IMR-90 (cell line): Measurements from ENCODE around the gene RFPL4A. TPM values are rescaled to one million over a fixed set of nuclear protein-coding genes. Genes with fewer than 3 reads are reported as not detected.

Experiments used
- ATAC-seq: fragments of 200-7000 bp; cut with Tn5 transposase; 2 replicates; pipeline ENCODE4 v1.9.1; 2020; ENCODE audit warnings: low read depth, mild to moderate bottlenecking, moderate library complexity
- BruUV-seq: library from RNA; stranded (reverse); fragments of 400-500 nt; replicated peaks from 2 replicates; lab custom pipeline; 2021; lab: Mats Ljungman, UMichigan
- CTCF ChIA-PET: fragments of 300-600 bp; formaldehyde crosslinking; extraction: SDS; loops from one replicate; lab custom pipeline; 2021; ENCODE audit warnings: antibody characterized with exemption; lab: Yijun Ruan, JAX
- POLR2A ChIA-PET: fragments of 300-600 bp; sonication (Branson Sonifier 250); formaldehyde crosslinking; loops from one replicate; lab custom pipeline; 2022; ENCODE audit warnings: antibody characterized with exemption; ENCODE audit not compliant: unreplicated experiment; lab: Charles Lee
- DNase-seq: peaks from one replicate; pipeline ENCODE4 v3.0.0; 2013
- H2AFZ ChIP-seq: replicated peaks from 2 replicates; pipeline ENCODE3; 2013; ENCODE audit warnings: low read length, mild to moderate bottlenecking; ENCODE audit not compliant: poor library complexity
- H2AK5ac ChIP-seq: 2 replicates; pipeline ENCODE4 v1.6.1; 2013; ENCODE audit warnings: low read depth, low read length, inconsistent platforms
- H2AK9ac ChIP-seq: replicated peaks from 2 replicates; pipeline ENCODE3; 2013; ENCODE audit warnings: mild to moderate bottlenecking, low read depth, low read length, moderate library complexity; ENCODE audit not compliant: poor library complexity
- H2BK120ac ChIP-seq: 2 replicates; pipeline ENCODE4 v1.6.1; 2013; ENCODE audit warnings: low read depth, low read length, inconsistent platforms
- H2BK15ac ChIP-seq: 3 replicates; pipeline ENCODE4 v1.6.1; 2013; ENCODE audit warnings: low read depth, low read length, inconsistent platforms
- H2BK20ac ChIP-seq: 2 replicates; pipeline ENCODE4 v1.6.1; 2013; ENCODE audit warnings: low read depth, mild to moderate bottlenecking, inconsistent platforms, low read length, moderate library complexity
- H2BK5ac ChIP-seq: 2 replicates; pipeline ENCODE4 v1.6.1; 2013; ENCODE audit warnings: mild to moderate bottlenecking, low read depth, low read length, inconsistent platforms; ENCODE audit not compliant: poor library complexity, severe bottlenecking
- H3K14ac ChIP-seq: replicated peaks from 2 replicates; pipeline ENCODE4 v1.6.1; 2013; ENCODE audit warnings: low read depth, low read length, inconsistent platforms
- H3K18ac ChIP-seq: 2 replicates; pipeline ENCODE4 v1.6.1; 2013; ENCODE audit warnings: low read depth, low read length, control low read depth
- H3K23ac ChIP-seq: 2 replicates; pipeline ENCODE4 v1.6.1; 2013; ENCODE audit warnings: low read depth, low read length, inconsistent platforms
- H3K27ac ChIP-seq: 2 replicates; pipeline ENCODE4 v1.5.1; 2013; ENCODE audit warnings: mild to moderate bottlenecking, control low read depth, low read length; ENCODE audit not compliant: insufficient read depth
- H3K27me3 ChIP-seq: 2 replicates; pipeline ENCODE4 v1.6.1; 2013; ENCODE audit warnings: low read length; ENCODE audit not compliant: control insufficient read depth, insufficient read depth
- H3K36me3 ChIP-seq: 2 replicates; pipeline ENCODE4 v1.6.1; 2013; ENCODE audit warnings: low read length, mixed read lengths; ENCODE audit not compliant: control insufficient read depth, insufficient read depth
- H3K4ac ChIP-seq: 2 replicates; pipeline ENCODE4 v1.6.1; 2013; ENCODE audit warnings: low read depth, low read length, inconsistent platforms
- H3K4me1 ChIP-seq: 2 replicates; pipeline ENCODE4 v1.6.1; 2013; ENCODE audit warnings: low read length, mixed read lengths; ENCODE audit not compliant: control insufficient read depth, insufficient read depth
- H3K4me2 ChIP-seq: 2 replicates; pipeline ENCODE4 v1.6.1; 2013; ENCODE audit warnings: low read depth, mild to moderate bottlenecking, control low read depth, low read length, moderate library complexity
- H3K4me3 ChIP-seq: 2 replicates; pipeline ENCODE4 v1.5.1; 2013; ENCODE audit warnings: low read depth, mild to moderate bottlenecking, control low read depth, low read length, moderate library complexity; ENCODE audit not compliant: insufficient read depth
- H3K56ac ChIP-seq: 2 replicates; pipeline ENCODE4 v1.6.1; 2013; ENCODE audit warnings: low read length, inconsistent platforms; ENCODE audit not compliant: insufficient read depth; ENCODE audit errors: extremely low read depth
- H3K79me1 ChIP-seq, 2 experiments: 2 replicates each; pipeline ENCODE4 v1.6.1; 2013; ENCODE audit warnings: low read length in 2 of 2, inconsistent platforms in 1 of 2, low read depth in 1 of 2
- H3K9ac ChIP-seq: 2 replicates; pipeline ENCODE4 v1.6.1; 2013; ENCODE audit warnings: low read depth, low read length, control low read depth
- H3K9me1 ChIP-seq: 2 replicates; pipeline ENCODE4 v1.6.1; 2013; ENCODE audit warnings: low read length, inconsistent platforms; ENCODE audit not compliant: insufficient read depth
- H3K9me3 ChIP-seq: 2 replicates; pipeline ENCODE4 v1.6.1; 2013; ENCODE audit warnings: low read length; ENCODE audit not compliant: control insufficient read depth, insufficient read depth
- H4K20me1 ChIP-seq: 2 replicates; pipeline ENCODE4 v1.6.1; 2013; ENCODE audit warnings: low read length, inconsistent platforms; ENCODE audit not compliant: insufficient read depth
- H4K5ac ChIP-seq: 2 replicates; pipeline ENCODE4 v1.6.1; 2013; ENCODE audit warnings: mild to moderate bottlenecking, low read depth, low read length, control low read depth
- H4K8ac ChIP-seq, 2 experiments: 2 replicates each; pipeline ENCODE4 v1.6.1; 2013; ENCODE audit warnings: low read depth in 2 of 2, low read length in 2 of 2, control low read depth in 1 of 2, inconsistent platforms in 1 of 2
- H4K91ac ChIP-seq: 2 replicates; pipeline ENCODE4 v1.6.1; 2013; ENCODE audit warnings: low read depth, low read length, inconsistent platforms; ENCODE audit not compliant: insufficient read depth
- CHD1 ChIP-seq: IDR thresholded peaks from 2 replicates; pipeline ENCODE4 v1.6.1; 2012; ENCODE audit warnings: low read depth, low read length, improper control_type of control experiment
- MXI1 ChIP-seq: IDR thresholded peaks from 2 replicates; pipeline ENCODE4 v1.6.1; 2012; ENCODE audit warnings: low read depth, mild to moderate bottlenecking, low read length, moderate library complexity, borderline replicate concordance
- POLR2A ChIP-seq: IDR thresholded peaks from 2 replicates; pipeline ENCODE4 v1.6.1; 2012; ENCODE audit warnings: mild to moderate bottlenecking, low read depth, low read length
- WGBS, 2 experiments: methylation state at CpG; one replicate each; pipeline versions ENCODE4 v1.1.5 to v1.1.7; 2013; ENCODE audit warnings: missing lambda C conversion rate in 2 of 2; ENCODE audit not compliant: insufficient read length in 1 of 2; ENCODE audit errors: extremely low coverage in 2 of 2; 5-methylcytosine and 5-hydroxymethylcytosine counted together
- dilution Hi-C: fragments of 300-500 bp; cut with HindIII; formaldehyde crosslinking; loops from one replicate; pipeline ENCODE4 v1.14.3; 2018; ENCODE audit warnings: low sequenced_read_pairs; ENCODE audit not compliant: unreplicated experiment
- in situ Hi-C: fragments of 300-500 bp; cut with MboI; formaldehyde crosslinking; loops from 3 replicates; pipeline ENCODE4 v1.14.3; 2019; ENCODE audit warnings: low sequenced_read_pairs, inconsistent platforms, mixed read lengths
- intact Hi-C: fragments of 100-400 bp; cut with micrococcal nuclease; formaldehyde crosslinking; loops from 2 replicates; pipeline ENCODE4 v1.10.0; 2022
- polyA plus RNA-seq, 3 experiments: library from polyadenylated mRNA; depleted of rRNA; stranded (reverse); fragments of >200 nt; gene quantifications; 2 replicates each; pipeline ENCODE4 v1.2.3, GENCODE V29; 2012; ENCODE audit warnings: low replicate concordance in 1 of 3
- total RNA-seq: library from RNA; depleted of rRNA; stranded (reverse); fragments of >200 nt; gene quantifications from 2 replicates; pipeline ENCODE4 v1.2.3, GENCODE V29; 2012

The RFPL4A gene
- total and polyA plus RNA-seq, 2 of the 4 experiments (the other 2 are of a cell fraction) = 0.07 TPM; not detected in 1

- CTCF ChIA-PET = no interaction called here
These were observed 36.1 kb downstream of the RFPL4A start for GRCh38 chr19:55795021-55795420.

More at GRCh38 chr19:55795021-55795420, 36.1 kb downstream of the RFPL4A start:
- WGBS, 2 experiments = 63% methylated on average over 2 of the region's 11 CpGs; no CpG with 5 or more reads in 1 of the 2 experiments
- no peak overlapping the region for H3K27ac ChIP-seq
- peaks cover 17% of the 10 kb centered on the region for H3K9me3 ChIP-seq
- no peaks in the 10 kb centered on the region for H3K36me3 ChIP-seq
- no peaks in the 10 kb centered on the region for H3K27me3 ChIP-seq
- dilution Hi-C loops = no loop called here
- H3K4me1 ChIP-seq = no peaks in the 10 kb centered on the region
- H2BK120ac ChIP-seq = no peak overlapping the region
- H2AK9ac ChIP-seq = no peak overlapping the region
- no peak overlapping the region for H2AK5ac ChIP-seq
- no peak overlapping the region for H3K9ac ChIP-seq
- no peaks in the 10 kb centered on the region for H3K9me1 ChIP-seq
- no peak overlapping the region for H2BK15ac ChIP-seq
- TF ChIP-seq MXI1 (no peak), POLR2A (no peak), CHD1 (no peak)
- no peak overlapping the region for H2AFZ ChIP-seq
- H3K79me1 ChIP-seq = no peaks in the 10 kb centered on the region
- intact Hi-C loops = no loop called here
- H3K4me3 ChIP-seq = no peak overlapping the region
- H4K20me1 ChIP-seq = no peaks in the 10 kb centered on the region
- no peak overlapping the region for H2BK5ac ChIP-seq
- H3K14ac ChIP-seq = no peak overlapping the region
- H2BK20ac ChIP-seq = no peak overlapping the region
- H4K91ac ChIP-seq = no peak overlapping the region
- H3K56ac ChIP-seq = no peak overlapping the region
- in situ Hi-C loops = no loop called here
- no peak overlapping the region for H3K23ac ChIP-seq
- no peak overlapping the region for H3K18ac ChIP-seq
- no peak overlapping the region for H4K8ac ChIP-seq
- DNase-seq (no peak), ATAC-seq (no peak)
- POLR2A ChIA-PET = no interaction called here
- H3K4ac ChIP-seq = no peak overlapping the region
- no peak overlapping the region for H3K4me2 ChIP-seq
- BruUV-seq = no TSS peak
- no peak overlapping the region for H4K5ac ChIP-seq
